ENCODE measurements around the gene OR13C2.

Gene OR13C2

GRCh38 chr9:104556830-104557634, 48.4 kb downstream of the OR13C2 start:
- DNase-seq = no peak

GRCh38 chr9:104555521-104555920, 49.9 kb downstream of the OR13C2 start:
- intact Hi-C loops (cut with DNase I) = no loop called here
- no peak for DNase-seq

More at GRCh38 chr9:104556830-104557634, 48.4 kb downstream of the OR13C2 start:
- intact Hi-C loops (cut with DNase I) = no loop called here
